Neural progenitor cell (in vitro differentiated cells): ENCODE results near the gene SF3B2.

Source experiments
- CTCF ChIP-seq: fragments of 200-600 bp; sonication (generic); IDR thresholded peaks from 2 replicates; pipeline ENCODE4 v1.5.1; 2017; ENCODE audit warnings: antibody characterized with exemption, mild to moderate bottlenecking
- EZH2phosphoT487 ChIP-seq: fragments of 200-600 bp; sonication (generic); IDR thresholded peaks from 2 replicates; pipeline ENCODE4 v1.6.1; 2017; ENCODE audit warnings: antibody characterized with exemption

- TF ChIP-seq CTCF (no peak), EZH2phosphoT487 (no peak)
Observed at GRCh38 chr11:66071381-66071801, 19.2 kb downstream of the SF3B2 start.
